Thyroid gland (tissue), 4 donors: ENCODE results near the gene VAT1L. TPM values are rescaled to one million over a fixed set of nuclear protein-coding genes. Genes with fewer than 3 reads are reported as not detected.

ENCODE experiments used
- DNase-seq, 2 donors: peaks; one replicate each; pipeline ENCODE4 v3.0.0-alpha.2; 2019
- H3K27ac ChIP-seq, 3 donors: fragments of 200-600 bp; sonication (generic); 1 replicate in 2 of 3; 2 replicates in 1 of 3; pipeline ENCODE4 v1.5.1; 2016 to 2019; ENCODE audit warnings: mild to moderate bottlenecking in 1 of 3, moderate library complexity in 1 of 3
- H3K27me3 ChIP-seq: fragments of 200-600 bp; sonication (generic); one replicate; pipeline ENCODE4 v1.5.1; 2019
- H3K36me3 ChIP-seq, 2 donors: fragments of 200-600 bp; sonication (generic); one replicate each; pipeline ENCODE4 v1.5.1; 2016 to 2019
- H3K4me1 ChIP-seq, 2 donors: fragments of 200-600 bp; sonication (generic); one replicate each; pipeline ENCODE4 v1.5.1; 2017 to 2019
- H3K4me3 ChIP-seq, 3 donors: fragments of 200-600 bp; sonication (generic); replicated peaks in 1 of 3; 1 replicate in 2 of 3; 2 replicates in 1 of 3; pipeline ENCODE4 v1.5.1; 2016; ENCODE audit warnings: mild to moderate bottlenecking in 1 of 3
- H3K9me3 ChIP-seq: fragments of 200-600 bp; sonication (generic); one replicate; pipeline ENCODE4 v1.5.1; 2017
- CTCF ChIP-seq, 6 experiments: fragments of 200-600 bp in 3 of 6; fragments of 450-650 bp in 3 of 6; sonication (generic) in 3 of 6; IDR thresholded peaks; one replicate each; pipeline ENCODE4 v1.5.1; 2016 to 2019; ENCODE audit warnings: antibody characterized with exemption in 6 of 6, mild to moderate bottlenecking in 2 of 6, inconsistent platforms in 1 of 6, moderate library complexity in 1 of 6
- POLR2A ChIP-seq, 2 donors: fragments of 450-650 bp; IDR thresholded peaks; one replicate each; pipeline ENCODE4 v1.6.1; 2017; ENCODE audit warnings: antibody characterized with exemption in 2 of 2, mild to moderate bottlenecking in 2 of 2, moderate library complexity in 1 of 2
- WGBS, 2 donors: methylation state at CpG; one replicate each; pipeline ENCODE4 v1.1.5; 2017; 5-methylcytosine and 5-hydroxymethylcytosine counted together
- intact Hi-C: fragments of 100-400 bp; cut with DNase I; formaldehyde crosslinking; loops from one replicate; pipeline ENCODE4 v1.15.1; 2023
- total RNA-seq, 4 donors: library from RNA; depleted of rRNA; stranded (reverse); fragments of >200 nt; gene quantifications; one replicate each; pipeline ENCODE4 v1.2.3, GENCODE V29; 2016

VAT1L gene
- 10 to 100 TPM in 1 of 4 donors, 1 to 10 TPM in 3; 1.9 to 29.7 (median 9.2) TPM for total RNA-seq

GRCh38 chr16:77788181-77789084 lies at the start of gene VAT1L:
VAT1L (plus strand) TSS chr16:77788564; CDS start chr16:77788683, 119 bp downstream.
- 1 to 2% methylated on average over 13 to 26 of the region's 78 CpGs for WGBS, 2 donors
- intact Hi-C loops, result loop anchor here (10.0 kb wide), 2 partner anchors 64 to 186 kb away; partner anchors contain the start of gene NUDT7
- peaks cover 0 to 15% of the 10 kb centered on the region in 2 donors for H3K4me1 ChIP-seq
- no peaks in the 10 kb centered on the region for H3K36me3 ChIP-seq
- no peaks in the 10 kb centered on the region for H3K9me3 ChIP-seq
- H3K27me3 ChIP-seq, result no peaks in the 10 kb centered on the region
- DNase-seq, result peak; percentile 32 to 53
- peak within 1 kb of the TSS; percentile 30 to 49 (median 40) for H3K4me3 ChIP-seq
- peak within 1 kb of the TSS in 1 of 3 donors; percentile 12 for H3K27ac ChIP-seq
- TF ChIP-seq CTCF (IDR thresholded peaks at IDR 0.05), result no peak
- TF ChIP-seq POLR2A (IDR thresholded peaks at IDR 0.05), result peak in 1 of 2 donors; percentile 61

GRCh38 chr16:77738706-77739558 lies 49.4 kb upstream of the VAT1L start:
- Histone ChIP-seq H3K4me1 (peaks cover 8 to 13% of the 10 kb centered on the region in 2 donors), H3K4me3 (no peak overlapping the region), H3K9me3 (no peaks in the 10 kb centered on the region), H3K36me3 (no peaks in the 10 kb centered on the region), H3K27me3 (no peaks in the 10 kb centered on the region), H3K27ac (peak overlapping the region in 1 of 3 donors; percentile 62)
- intact Hi-C loops, result no loop called here
- TF ChIP-seq CTCF (IDR thresholded peaks at IDR 0.05) (no peak), POLR2A (IDR thresholded peaks at IDR 0.05) (no peak)
- DNase-seq, result no peak
- 90 to 95% methylated on average over 10 of the region's 10 CpGs for WGBS, 2 donors

GRCh38 chr16:77739559-77739892 lies 48.8 kb upstream of the VAT1L start:
- WGBS, 2 donors, result 78 to 86% methylated on average over 1 of the region's 1 CpG
- no peaks in the 10 kb centered on the region for H3K27me3 ChIP-seq

GRCh38 chr16:77744141-77744540 lies 44.2 kb upstream of the VAT1L start:
- 91% methylated on average over 4 of the region's 4 CpGs for WGBS, 2 donors
- no peaks in the 10 kb centered on the region for H3K36me3 ChIP-seq
- no peak overlapping the region for H3K27ac ChIP-seq
- intact Hi-C loops, result no loop called here
- no peaks in the 10 kb centered on the region for H3K27me3 ChIP-seq
- TF ChIP-seq POLR2A (IDR thresholded peaks at IDR 0.05), result no peak
- TF ChIP-seq CTCF (IDR thresholded peaks at IDR 0.05), result no peak
- H3K4me1 ChIP-seq, result no peaks in the 10 kb centered on the region
- no peaks in the 10 kb centered on the region for H3K9me3 ChIP-seq
- no peak overlapping the region for H3K4me3 ChIP-seq
- DNase-seq, result no peak

More at GRCh38 chr16:77739559-77739892, 48.8 kb upstream of the VAT1L start:
- no peak for TF ChIP-seq POLR2A (IDR thresholded peaks at IDR 0.05)
- no peak for TF ChIP-seq CTCF (IDR thresholded peaks at IDR 0.05)
- no peaks in the 10 kb centered on the region for H3K9me3 ChIP-seq
- no peak for DNase-seq
- H3K4me1 ChIP-seq, result peaks cover 8 to 13% of the 10 kb centered on the region in 2 donors
- H3K27ac ChIP-seq, result no peak overlapping the region
- intact Hi-C loops, result no loop called here
- no peaks in the 10 kb centered on the region for H3K36me3 ChIP-seq
- H3K4me3 ChIP-seq, result no peak overlapping the region
